Measurements from ENCODE around the gene C1QTNF3. TPM values are rescaled to one million over a fixed set of nuclear protein-coding genes. Genes with fewer than 3 reads are reported as not detected.

C1QTNF3 gene
- total and polyA plus RNA-seq, 2 experiments from 2014 or later = 1.7 to 2.0 TPM

DNA sequence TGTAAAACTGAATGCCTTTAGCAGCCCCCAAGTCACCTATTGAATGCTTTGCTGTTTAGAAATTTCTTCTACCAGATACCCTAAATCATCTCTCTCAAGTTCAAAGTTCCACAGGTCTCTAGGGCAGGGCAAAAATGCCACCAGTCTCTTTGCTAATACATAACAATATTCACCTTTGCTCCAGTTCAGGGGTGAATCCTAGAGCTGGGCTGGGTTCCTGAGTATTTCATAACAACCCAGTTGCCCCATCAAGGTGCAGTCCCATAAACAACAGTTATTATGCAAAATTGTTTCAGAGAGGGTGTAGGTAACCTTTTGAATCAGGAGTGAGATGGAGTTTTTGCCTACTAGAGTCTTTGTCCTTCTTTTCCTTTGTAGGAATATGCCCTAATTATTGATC lies 19.0 kb upstream of the C1QTNF3 start:
- H3K36me3 Mint-ChIP-seq (ENCODE audit: low read depth) = peaks cover 35% of the 10 kb centered on the region
- no peak for ATAC-seq

DNA sequence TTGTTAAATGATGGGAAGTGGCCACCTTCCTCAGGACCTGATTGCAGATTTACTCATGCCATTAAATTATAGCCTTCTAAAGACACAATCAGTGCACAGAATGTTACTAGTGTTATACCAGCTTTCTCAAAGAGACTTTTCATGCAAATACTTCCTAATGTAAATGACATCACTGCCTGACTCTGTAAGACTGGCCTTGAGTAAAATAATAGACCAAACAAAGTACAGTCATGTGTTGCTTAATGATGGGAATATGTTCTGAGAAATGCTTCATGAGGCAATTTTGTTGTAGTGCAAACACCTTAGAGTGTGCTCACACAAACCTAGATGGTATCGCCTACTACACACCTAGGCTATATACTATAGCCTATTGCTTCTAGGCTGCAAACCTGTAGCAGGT lies 17.0 kb upstream of the C1QTNF3 start:
- H2AFZ ChIP-seq = no peak overlapping the region
- TF ChIP-seq ZNF331 (CRISPR knock-in tag; IDR thresholded peaks at IDR 0.05; ENCODE audit: low read depth) (no peak), CREB1 (CRISPR knock-in tag; IDR thresholded peaks at IDR 0.05; ENCODE audit: low read depth) (no peak), JUNB (IDR thresholded peaks at IDR 0.05; ENCODE audit: unreplicated experiment) (no peak), ZNF114 (CRISPR knock-in tag; IDR thresholded peaks at IDR 0.05) (no peak)
- TF ChIP-seq, protein P1, sequence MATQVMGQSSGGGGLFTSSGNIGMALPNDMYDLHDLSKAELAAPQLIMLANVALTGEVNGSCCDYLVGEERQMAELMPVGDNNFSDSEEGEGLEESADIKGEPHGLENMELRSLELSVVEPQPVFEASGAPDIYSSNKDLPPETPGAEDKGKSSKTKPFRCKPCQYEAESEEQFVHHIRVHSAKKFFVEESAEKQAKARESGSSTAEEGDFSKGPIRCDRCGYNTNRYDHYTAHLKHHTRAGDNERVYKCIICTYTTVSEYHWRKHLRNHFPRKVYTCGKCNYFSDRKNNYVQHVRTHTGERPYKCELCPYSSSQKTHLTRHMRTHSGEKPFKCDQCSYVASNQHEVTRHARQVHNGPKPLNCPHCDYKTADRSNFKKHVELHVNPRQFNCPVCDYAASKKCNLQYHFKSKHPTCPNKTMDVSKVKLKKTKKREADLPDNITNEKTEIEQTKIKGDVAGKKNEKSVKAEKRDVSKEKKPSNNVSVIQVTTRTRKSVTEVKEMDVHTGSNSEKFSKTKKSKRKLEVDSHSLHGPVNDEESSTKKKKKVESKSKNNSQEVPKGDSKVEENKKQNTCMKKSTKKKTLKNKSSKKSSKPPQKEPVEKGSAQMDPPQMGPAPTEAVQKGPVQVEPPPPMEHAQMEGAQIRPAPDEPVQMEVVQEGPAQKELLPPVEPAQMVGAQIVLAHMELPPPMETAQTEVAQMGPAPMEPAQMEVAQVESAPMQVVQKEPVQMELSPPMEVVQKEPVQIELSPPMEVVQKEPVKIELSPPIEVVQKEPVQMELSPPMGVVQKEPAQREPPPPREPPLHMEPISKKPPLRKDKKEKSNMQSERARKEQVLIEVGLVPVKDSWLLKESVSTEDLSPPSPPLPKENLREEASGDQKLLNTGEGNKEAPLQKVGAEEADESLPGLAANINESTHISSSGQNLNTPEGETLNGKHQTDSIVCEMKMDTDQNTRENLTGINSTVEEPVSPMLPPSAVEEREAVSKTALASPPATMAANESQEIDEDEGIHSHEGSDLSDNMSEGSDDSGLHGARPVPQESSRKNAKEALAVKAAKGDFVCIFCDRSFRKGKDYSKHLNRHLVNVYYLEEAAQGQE (IDR thresholded peaks at IDR 0.05; ENCODE audit: unreplicated experiment) = no peak
- TF ChIP-seq, protein P2, sequence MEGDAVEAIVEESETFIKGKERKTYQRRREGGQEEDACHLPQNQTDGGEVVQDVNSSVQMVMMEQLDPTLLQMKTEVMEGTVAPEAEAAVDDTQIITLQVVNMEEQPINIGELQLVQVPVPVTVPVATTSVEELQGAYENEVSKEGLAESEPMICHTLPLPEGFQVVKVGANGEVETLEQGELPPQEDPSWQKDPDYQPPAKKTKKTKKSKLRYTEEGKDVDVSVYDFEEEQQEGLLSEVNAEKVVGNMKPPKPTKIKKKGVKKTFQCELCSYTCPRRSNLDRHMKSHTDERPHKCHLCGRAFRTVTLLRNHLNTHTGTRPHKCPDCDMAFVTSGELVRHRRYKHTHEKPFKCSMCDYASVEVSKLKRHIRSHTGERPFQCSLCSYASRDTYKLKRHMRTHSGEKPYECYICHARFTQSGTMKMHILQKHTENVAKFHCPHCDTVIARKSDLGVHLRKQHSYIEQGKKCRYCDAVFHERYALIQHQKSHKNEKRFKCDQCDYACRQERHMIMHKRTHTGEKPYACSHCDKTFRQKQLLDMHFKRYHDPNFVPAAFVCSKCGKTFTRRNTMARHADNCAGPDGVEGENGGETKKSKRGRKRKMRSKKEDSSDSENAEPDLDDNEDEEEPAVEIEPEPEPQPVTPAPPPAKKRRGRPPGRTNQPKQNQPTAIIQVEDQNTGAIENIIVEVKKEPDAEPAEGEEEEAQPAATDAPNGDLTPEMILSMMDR (conservative IDR thresholded peaks at IDR 0.05; ENCODE audit: low read depth in 2 of 2) = no peak
- no peaks in the 10 kb centered on the region; the same call in 1 of the 2 replicates for H4K20me1 ChIP-seq (replicated peaks; ENCODE audit: insufficient read depth)
- Mint-ChIP-seq H3K4me3 (no peak overlapping the region), H3K9me3 (peaks cover 16% of the 10 kb centered on the region), H3K27me3 (ENCODE audit: insufficient read depth, low read depth, poor library complexity) (no peaks in the 10 kb centered on the region), H3K4me1 (no peaks in the 10 kb centered on the region), H3K36me3 (ENCODE audit: low read depth) (peaks cover 30% of the 10 kb centered on the region), H3K27ac (no peak overlapping the region)
- no peaks in the 10 kb centered on the region for H3K79me2 ChIP-seq (replicated peaks; ENCODE audit: insufficient read depth)
- H3K4me1 ChIP-seq (ENCODE audit: insufficient read depth) = no peaks in the 10 kb centered on the region
- H3K27me3 ChIP-seq (ENCODE audit: insufficient read depth) = no peaks in the 10 kb centered on the region
- H3K4me2 ChIP-seq = no peak overlapping the region
- no peaks in the 10 kb centered on the region for H3F3A ChIP-seq (replicated peaks; ENCODE audit: low read depth)
- H3K27ac ChIP-seq (ENCODE audit: low read depth) = no peak overlapping the region
- DNase-seq (ENCODE audit: low spot score) (no peak), ATAC-seq (no peak)
- no peaks in the 10 kb centered on the region for H3K9me2 ChIP-seq (ENCODE audit: insufficient read depth)
- H3K36me3 ChIP-seq (ENCODE audit: insufficient read depth) = no peaks in the 10 kb centered on the region
- H3K4me3 ChIP-seq = no peak overlapping the region

More for the DNA sequence above, 19.0 kb upstream of the C1QTNF3 start:
- Mint-ChIP-seq H3K4me1 (no peaks in the 10 kb centered on the region), H3K27ac (no peak overlapping the region), H3K27me3 (ENCODE audit: insufficient read depth, low read depth, poor library complexity) (no peaks in the 10 kb centered on the region), H3K4me3 (no peak overlapping the region), H3K9me3 (peaks cover 16% of the 10 kb centered on the region)
- Histone ChIP-seq H3K27ac (ENCODE audit: low read depth) (no peak overlapping the region), H3K4me2 (no peak overlapping the region), H3K79me2 (replicated peaks; ENCODE audit: insufficient read depth) (no peaks in the 10 kb centered on the region), H3K9me2 (ENCODE audit: insufficient read depth) (0 out of 2 replicates have a peak, but pooled peaks cover 3% of the 10 kb centered on the region), H3K36me3 (ENCODE audit: insufficient read depth) (no peaks in the 10 kb centered on the region), H3K4me1 (ENCODE audit: insufficient read depth) (no peaks in the 10 kb centered on the region), H4K20me1 (replicated peaks; ENCODE audit: insufficient read depth) (no peaks in the 10 kb centered on the region; the same call in 1 of the 2 replicates), H3K27me3 (ENCODE audit: insufficient read depth) (no peaks in the 10 kb centered on the region), H3K4me3 (no peak overlapping the region), H2AFZ (no peak overlapping the region), H3F3A (replicated peaks; ENCODE audit: low read depth) (no peaks in the 10 kb centered on the region)
- TF ChIP-seq ZNF114 (CRISPR knock-in tag; IDR thresholded peaks at IDR 0.05) = no peak
- DNase-seq (ENCODE audit: low spot score) = no peak

Measured in GM23338 (cell line).